Endodermal cell (in vitro differentiated cells): ENCODE measurements around the gene FAM118A. TPM values are rescaled to one million over a fixed set of nuclear protein-coding genes. Genes with fewer than 3 reads are reported as not detected.
A peak's percentile ranks its signal among the peaks of the same experiment; 100 is the strongest.

Experiments used
- DNase-seq: peaks from one replicate; pipeline ENCODE4 v3.0.0-alpha.2; 2017
- H3K27ac ChIP-seq: 2 replicates; pipeline ENCODE4 v1.5.1; 2013; ENCODE audit warnings: mild to moderate bottlenecking, low read depth, low read length, moderate library complexity
- H3K27me3 ChIP-seq: 2 replicates; pipeline ENCODE4 v1.6.1; 2013; ENCODE audit warnings: mild to moderate bottlenecking, low read length, moderate library complexity; ENCODE audit not compliant: insufficient read depth, control insufficient read depth, poor library complexity, severe bottlenecking
- H3K36me3 ChIP-seq: 2 replicates; pipeline ENCODE4 v1.7.0; 2013; ENCODE audit warnings: mild to moderate bottlenecking, low read length, moderate library complexity; ENCODE audit not compliant: control insufficient read depth, insufficient read depth
- H3K4me1 ChIP-seq: one replicate; pipeline ENCODE4 v1.7.0; 2013; ENCODE audit warnings: low read length; ENCODE audit not compliant: control insufficient read depth, insufficient read depth
- H3K4me3 ChIP-seq: 2 replicates; pipeline ENCODE4 v1.5.1; 2013; ENCODE audit warnings: mild to moderate bottlenecking, low read length, moderate library complexity
- H3K9ac ChIP-seq: 2 replicates; pipeline ENCODE4 v1.6.1; 2013; ENCODE audit warnings: mild to moderate bottlenecking, low read length, moderate library complexity; ENCODE audit not compliant: poor library complexity, severe bottlenecking; ENCODE audit errors: extremely low read depth
- H3K9me3 ChIP-seq: 2 replicates; pipeline ENCODE4 v1.6.1; 2013; ENCODE audit warnings: mild to moderate bottlenecking, low read length, moderate library complexity; ENCODE audit not compliant: control insufficient read depth
- H3K27ac Mint-ChIP-seq: 2 replicates; pipeline ENCODE4 v1.8.0; 2020; ENCODE audit warnings: mixed read lengths
- H3K27me3 Mint-ChIP-seq: 2 replicates; pipeline ENCODE4 v1.8.0; 2021; ENCODE audit warnings: mild to moderate bottlenecking, mixed read lengths; ENCODE audit not compliant: insufficient read depth
- H3K36me3 Mint-ChIP-seq: 2 replicates; pipeline ENCODE4 v1.8.0; 2020; ENCODE audit warnings: low read depth, mixed read lengths
- H3K4me1 Mint-ChIP-seq: 2 replicates; pipeline ENCODE4 v1.8.0; 2020; ENCODE audit warnings: mixed read lengths
- H3K4me3 Mint-ChIP-seq: 2 replicates; pipeline ENCODE4 v1.8.0; 2020; ENCODE audit warnings: mild to moderate bottlenecking, moderate library complexity, mixed read lengths
- H3K9me3 Mint-ChIP-seq: 2 replicates; pipeline ENCODE4 v1.8.0; 2020; ENCODE audit warnings: mild to moderate bottlenecking, mixed read lengths
- CTCF ChIP-seq: fragments of 200-600 bp; sonication (generic); conservative IDR thresholded peaks from 2 replicates; pipeline ENCODE4 v1.5.0; 2021; ENCODE audit warnings: antibody characterized with exemption, mild to moderate bottlenecking
- WGBS, 2 experiments: methylation state at CpG; one replicate each; pipeline versions ENCODE4 v1.1.5 to v1.1.7; 2013; ENCODE audit warnings: missing lambda C conversion rate in 2 of 2, mixed read lengths in 1 of 2; ENCODE audit not compliant: insufficient coverage in 1 of 2, insufficient read length in 1 of 2; 5-methylcytosine and 5-hydroxymethylcytosine counted together
- total RNA-seq, 2 donors: library from RNA; stranded (reverse); fragmentation: NEBNext Ultra II Directional in 1 of 2; extraction: Animal tissue kit (Norgen Biotek cat#: 25700) in 1 of 2; gene quantifications; 2 replicates in 1 of 2; 3 replicates in 1 of 2; pipeline ENCODE4 v1.2.1, GENCODE V29; 2021

The FAM118A gene
- total RNA-seq, 2 donors from 2014 or later = 46.3 to 143 TPM

- no peak for DNase-seq
- Histone ChIP-seq H3K36me3 (peaks cover 66% of the 10 kb centered on the region), H3K27ac (no peak overlapping the region), H3K4me1 (no peaks in the 10 kb centered on the region), H3K9ac (no peak overlapping the region), H3K9me3 (no peaks in the 10 kb centered on the region), H3K4me3 (no peak overlapping the region), H3K27me3 (no peaks in the 10 kb centered on the region)
- no peak for TF ChIP-seq CTCF
- no peaks in the 10 kb centered on the region for H3K9me3 Mint-ChIP-seq
- WGBS, 2 experiments = 94 to 98% methylated on average over 8 of the region's 8 CpGs
- H3K36me3 Mint-ChIP-seq = peaks cover 35% of the 10 kb centered on the region
- H3K27ac Mint-ChIP-seq = no peak overlapping the region
- no peak overlapping the region for H3K4me3 Mint-ChIP-seq
- no peaks in the 10 kb centered on the region for H3K27me3 Mint-ChIP-seq
- no peaks in the 10 kb centered on the region for H3K4me1 Mint-ChIP-seq
Measured at GRCh38 chr22:45343143-45343542, 33.4 kb downstream of the FAM118A start.

GRCh38 chr22:45344334-45344733, 34.6 kb downstream of the FAM118A start:
- Mint-ChIP-seq H3K36me3 (peaks cover 28% of the 10 kb centered on the region), H3K4me1 (no peaks in the 10 kb centered on the region), H3K27ac (no peak overlapping the region), H3K4me3 (no peak overlapping the region), H3K9me3 (no peaks in the 10 kb centered on the region), H3K27me3 (no peaks in the 10 kb centered on the region)
- peak; percentile 46 for TF ChIP-seq CTCF
- DNase-seq = peak; percentile 52
- no peaks in the 10 kb centered on the region for H3K4me1 ChIP-seq
- peaks cover 59% of the 10 kb centered on the region for H3K36me3 ChIP-seq
- 63 to 87% methylated on average over 4 to 5 of the region's 5 CpGs for WGBS, 2 experiments
- no peak overlapping the region for H3K4me3 ChIP-seq
- H3K9me3 ChIP-seq = no peaks in the 10 kb centered on the region
- H3K27me3 ChIP-seq = no peaks in the 10 kb centered on the region
- no peak overlapping the region for H3K9ac ChIP-seq
- no peak overlapping the region for H3K27ac ChIP-seq

- Histone ChIP-seq H3K4me1 (no peaks in the 10 kb centered on the region), H3K27me3 (no peaks in the 10 kb centered on the region), H3K27ac (no peak overlapping the region), H3K36me3 (peaks cover 8% of the 10 kb centered on the region), H3K9ac (no peak overlapping the region), H3K4me3 (no peak overlapping the region), H3K9me3 (no peaks in the 10 kb centered on the region)
- Mint-ChIP-seq H3K27ac (no peak overlapping the region), H3K4me3 (no peak overlapping the region), H3K27me3 (no peaks in the 10 kb centered on the region), H3K4me1 (peaks cover 3% of the 10 kb centered on the region), H3K9me3 (no peaks in the 10 kb centered on the region), H3K36me3 (peaks cover 8% of the 10 kb centered on the region)
- no peak for DNase-seq
- TF ChIP-seq CTCF = no peak
- 84% methylated on average over 2 of the region's 3 CpGs; no CpG with 5 or more reads in 1 of the 2 experiments for WGBS, 2 experiments
Measured at GRCh38 chr22:45349916-45350315, 40.2 kb downstream of the FAM118A start.
